Brain pericyte (primary cell): ENCODE data around the gene GYS1.

Experiments used
- DNase-seq: peaks from one replicate; pipeline ENCODE4 v3.0.0-alpha.2; 2012; ENCODE audit warnings: low read depth, low spot score

The GYS1 gene

DNA sequence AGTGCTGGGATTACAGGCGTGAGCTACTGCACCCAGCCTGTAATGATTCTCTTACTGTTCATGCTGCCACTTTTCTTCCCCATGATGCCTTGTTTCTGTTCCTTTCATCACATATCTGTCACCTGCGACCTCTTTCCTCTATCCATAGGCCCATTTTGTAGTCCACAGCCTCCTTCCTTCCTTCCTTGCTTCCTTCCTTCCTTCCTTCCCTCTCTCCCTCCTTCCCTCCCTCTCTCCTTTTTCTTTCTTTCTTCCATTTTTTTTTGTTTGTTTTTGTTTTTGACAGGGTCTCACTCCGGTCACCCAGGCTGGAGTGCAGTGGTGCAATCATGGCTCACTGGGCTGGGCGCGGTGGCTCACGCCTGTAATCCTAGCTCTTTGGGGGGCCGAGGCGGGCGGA, 4.2 kb downstream of the GYS1 start:
- DNase-seq: no peak

GRCh38 chr19:48988286-48988685, 4.8 kb downstream of the GYS1 start:
- DNase-seq: no peak

GRCh38 chr19:48987323-48987722, 5.8 kb downstream of the GYS1 start:
- no peak for DNase-seq

DNA sequence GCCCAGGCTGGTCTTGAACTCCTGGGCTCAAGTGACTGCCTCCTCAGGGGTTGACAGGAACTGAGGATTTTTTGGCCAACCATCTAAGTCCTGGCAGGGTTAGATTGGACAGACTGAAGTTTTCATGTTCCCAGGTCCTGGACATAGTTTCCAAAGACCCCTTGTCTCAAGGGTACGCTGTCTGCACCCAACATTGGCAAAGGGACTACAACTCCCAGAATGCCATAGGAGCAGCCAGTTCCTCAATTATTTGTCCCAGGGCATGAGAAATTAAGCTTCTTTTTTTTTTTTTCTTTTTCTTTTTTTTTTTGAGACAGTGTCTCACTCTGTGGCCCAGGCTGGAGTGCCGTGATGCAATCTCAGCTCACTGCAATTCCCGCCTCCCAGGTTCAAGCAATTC, 6.9 kb downstream of the GYS1 start:
- no peak for DNase-seq

DNA sequence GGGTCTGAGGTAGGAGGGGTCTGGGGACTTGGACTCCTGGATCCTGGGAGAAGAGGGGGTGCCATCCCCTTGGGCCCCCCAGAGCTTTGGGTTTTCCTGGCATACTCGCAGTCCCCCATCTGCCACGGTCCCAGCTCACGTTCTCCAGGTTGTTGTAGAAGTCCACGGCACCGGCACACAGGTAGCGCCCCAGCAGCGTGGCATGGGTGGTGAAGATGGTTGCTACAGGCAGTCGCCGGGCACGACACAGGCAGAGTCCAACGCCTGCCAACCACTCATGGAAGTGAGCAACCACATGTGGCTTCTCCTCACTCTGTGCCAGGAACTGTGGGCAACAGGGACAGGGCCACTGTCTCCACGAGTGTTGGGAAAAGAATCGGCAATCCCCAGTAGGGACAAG, 7.4 kb downstream of the GYS1 start:
- no peak for DNase-seq

DNA sequence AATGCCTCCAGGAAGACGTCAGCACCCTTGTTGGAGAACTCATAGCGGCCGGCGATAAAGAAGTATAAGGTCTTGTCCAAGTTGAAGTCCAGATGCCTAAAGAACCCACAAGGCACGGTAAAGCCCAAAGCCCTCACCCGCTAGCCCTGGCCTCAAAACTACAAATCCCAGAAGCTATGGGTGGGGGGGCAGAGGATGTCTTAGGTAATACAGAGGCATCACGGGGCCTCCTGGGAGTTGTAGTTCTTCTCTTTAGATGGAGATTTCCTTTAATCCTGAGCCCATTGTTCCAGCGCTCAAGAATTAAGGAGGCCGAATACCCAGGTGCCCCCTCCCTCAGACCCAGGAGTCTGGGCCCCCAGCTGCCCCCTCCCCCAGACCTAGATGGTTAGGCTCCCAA, 10.8 kb downstream of the GYS1 start:
- no peak for DNase-seq

- no peak for DNase-seq
Observed at GRCh38 chr19:48977061-48977460, 16.0 kb downstream of the GYS1 start.

DNA sequence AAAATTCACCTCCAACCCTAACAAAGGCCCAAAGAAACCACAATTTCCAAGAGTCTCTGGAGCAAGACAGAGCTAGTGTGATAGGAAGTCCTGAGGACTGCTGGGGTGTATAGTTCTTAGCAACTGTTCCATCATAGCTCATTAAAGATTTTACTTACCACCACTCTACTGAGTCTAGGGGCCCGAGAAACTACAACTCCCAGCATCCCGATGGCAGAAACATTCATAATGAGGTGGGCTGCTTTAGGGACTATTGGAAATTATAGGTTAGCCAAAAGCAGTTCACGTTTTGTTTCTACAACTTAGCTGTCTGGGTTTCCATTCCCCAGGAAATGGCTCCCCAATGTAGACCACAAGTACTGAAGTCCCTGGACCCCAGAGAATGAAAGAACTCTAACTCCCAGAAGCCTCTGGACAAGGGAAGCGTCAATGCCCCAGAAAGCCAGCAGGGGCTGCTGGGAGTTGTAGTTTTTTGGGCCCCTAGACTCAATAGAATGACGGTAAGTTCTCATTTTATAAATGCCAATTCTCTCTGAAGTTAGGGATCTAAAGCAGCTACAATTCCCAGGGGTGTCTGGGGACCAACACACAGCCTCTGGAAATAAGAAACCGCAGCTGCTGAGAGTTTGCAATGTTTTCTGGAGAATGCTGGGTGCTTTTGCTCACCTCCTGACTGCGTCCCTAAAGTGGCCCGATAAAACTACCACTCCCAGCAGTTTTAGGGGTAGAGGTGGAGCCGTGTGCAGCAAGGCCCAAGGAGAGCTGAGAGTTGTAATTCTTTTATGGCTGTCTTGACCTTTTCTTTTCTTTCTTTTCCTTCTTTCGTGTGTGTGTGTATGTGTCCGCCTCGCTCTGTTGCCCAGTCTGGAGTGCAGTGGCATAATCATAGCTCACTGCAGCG, 16.9 kb downstream of the GYS1 start:
- DNase-seq: no peak

DNA sequence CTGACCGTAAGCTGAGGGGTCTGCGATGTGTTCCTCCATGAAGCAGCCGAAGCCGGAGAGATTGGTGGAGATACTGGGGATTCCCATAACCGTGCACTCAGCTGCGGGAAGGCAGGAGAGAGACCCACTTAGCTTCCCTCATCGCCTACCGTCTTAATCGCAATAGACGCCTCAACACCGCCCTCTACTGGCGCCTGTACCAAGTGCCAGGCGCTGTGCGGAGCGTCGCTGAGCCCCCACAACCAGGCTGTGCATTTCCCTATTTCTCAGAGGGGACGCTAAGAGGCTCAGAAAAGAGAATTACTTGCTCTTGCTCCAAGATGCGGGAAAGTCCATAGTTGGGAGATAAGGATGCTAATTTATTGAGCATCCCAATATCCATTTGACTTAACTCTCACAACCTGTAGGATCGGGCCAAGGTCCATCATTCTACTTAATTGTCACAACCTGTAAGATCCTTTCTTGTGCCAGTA, 22.1 kb downstream of the GYS1 start:
- DNase-seq: no peak

GRCh38 chr19:48970139-48970766, 22.9 kb downstream of the GYS1 start:
- no peak for DNase-seq

DNA sequence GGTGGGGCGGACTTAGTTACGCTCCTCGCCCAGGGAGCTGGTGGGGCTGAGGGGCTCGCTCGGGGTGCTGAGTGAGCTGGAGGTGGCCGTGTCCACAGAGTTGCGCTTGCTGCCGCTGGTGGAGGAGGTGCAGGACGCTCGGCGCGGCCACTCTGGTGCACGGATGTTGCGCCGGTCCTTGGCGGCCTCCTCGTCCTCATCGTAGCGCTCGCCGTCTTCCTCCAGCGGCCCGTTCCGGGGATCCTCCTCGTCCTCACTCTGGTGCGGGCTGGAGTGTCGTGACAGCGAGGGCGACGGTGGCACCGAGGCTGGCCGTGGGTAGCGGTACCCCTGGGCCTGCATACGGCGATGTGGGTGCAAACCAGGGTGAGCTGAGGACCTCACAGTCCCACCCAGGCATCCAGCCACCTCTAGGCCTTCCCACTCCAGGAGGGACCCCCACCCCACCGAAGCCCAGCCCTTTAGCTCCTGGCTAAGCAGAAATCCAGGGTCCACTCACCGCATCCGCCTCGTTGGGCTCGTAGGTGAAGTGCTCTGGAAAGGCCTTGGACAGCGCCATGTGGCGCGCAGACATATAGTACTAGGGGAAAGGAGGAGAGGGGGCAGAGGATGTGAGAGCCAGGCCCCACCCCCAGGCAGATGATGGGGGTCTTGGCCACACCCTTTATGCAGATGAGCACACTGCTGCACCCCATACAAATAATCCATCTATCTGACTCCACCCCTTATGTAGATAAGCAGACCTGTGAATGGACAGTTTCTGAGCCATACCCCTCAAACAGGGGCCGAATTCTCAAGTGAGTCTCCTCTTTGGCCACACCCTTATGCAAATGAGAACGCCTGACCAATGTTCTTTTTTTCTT, 23.6 kb downstream of the GYS1 start:
- no peak for DNase-seq

- no peak for DNase-seq
Observed at GRCh38 chr19:48968813-48969218, 24.3 kb downstream of the GYS1 start.

DNA sequence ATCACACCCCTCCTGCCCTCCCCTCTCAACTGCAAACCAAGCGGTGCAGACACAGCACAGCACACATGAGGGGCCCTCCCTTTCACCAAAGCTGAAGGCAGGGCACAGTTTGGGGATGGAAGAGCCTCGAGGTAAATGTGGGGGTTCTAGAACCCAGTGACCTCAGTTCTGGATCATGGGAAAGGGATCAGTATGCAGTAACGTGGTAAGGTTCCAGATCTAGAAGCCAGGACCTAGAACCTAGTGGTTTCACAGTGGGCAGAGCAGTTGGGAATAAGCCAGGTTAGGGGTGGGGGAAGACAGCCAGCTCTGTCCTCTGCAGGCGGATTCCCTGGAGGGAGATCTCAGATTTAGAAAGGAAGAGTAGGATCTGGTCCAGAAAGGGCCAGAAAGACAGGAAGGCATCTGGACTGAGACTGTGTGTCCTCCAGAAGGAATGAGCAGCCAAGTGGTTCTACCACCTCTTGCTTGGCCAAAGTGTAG, 24.9 kb downstream of the GYS1 start:
- DNase-seq: no peak

DNA sequence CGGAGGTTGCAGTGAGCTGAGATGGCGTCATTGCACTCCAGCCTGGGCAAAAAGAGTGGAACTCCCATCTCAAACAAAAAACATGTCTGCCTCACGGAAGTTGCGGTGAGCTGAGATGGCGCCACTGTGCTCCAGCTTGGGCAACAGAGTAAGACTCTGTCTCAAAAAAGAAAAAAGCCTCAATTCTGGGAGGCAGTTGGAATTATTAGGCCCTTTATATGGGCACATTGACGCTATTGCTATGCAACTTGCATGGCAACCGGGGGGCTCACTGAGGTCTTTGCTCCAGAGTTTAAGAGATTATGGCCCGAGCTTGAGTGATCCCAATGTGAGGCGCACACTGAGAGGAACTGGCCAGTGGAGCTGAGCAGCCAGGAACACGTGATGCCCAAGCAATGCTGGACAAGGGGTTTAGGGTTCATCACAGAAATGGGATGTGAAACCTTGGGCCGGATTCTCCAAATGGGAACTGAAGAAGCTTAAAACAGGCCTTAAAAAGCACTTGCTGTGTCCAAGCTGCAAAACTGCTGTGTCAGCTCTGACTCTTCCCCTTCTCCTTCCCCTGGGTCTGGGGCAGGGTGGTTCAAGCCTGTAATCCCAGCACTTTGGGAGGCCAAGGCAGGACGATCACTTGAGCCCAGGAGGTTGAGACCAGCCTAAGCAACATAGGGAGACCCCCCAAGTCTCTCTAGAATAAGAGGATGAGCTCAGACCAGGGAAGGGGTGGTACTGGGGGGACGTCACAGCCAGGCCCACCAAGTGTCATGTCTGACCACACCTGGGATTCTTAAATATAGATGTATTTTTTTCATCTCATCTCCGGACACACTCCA, 25.5 kb downstream of the GYS1 start:
- no peak for DNase-seq

- no peak for DNase-seq
Observed at GRCh38 chr19:48966541-48967345, 26.4 kb downstream of the GYS1 start.

- DNase-seq: peak; percentile 68
Observed at GRCh38 chr19:48965806-48966540, 27.1 kb downstream of the GYS1 start.

DNA sequence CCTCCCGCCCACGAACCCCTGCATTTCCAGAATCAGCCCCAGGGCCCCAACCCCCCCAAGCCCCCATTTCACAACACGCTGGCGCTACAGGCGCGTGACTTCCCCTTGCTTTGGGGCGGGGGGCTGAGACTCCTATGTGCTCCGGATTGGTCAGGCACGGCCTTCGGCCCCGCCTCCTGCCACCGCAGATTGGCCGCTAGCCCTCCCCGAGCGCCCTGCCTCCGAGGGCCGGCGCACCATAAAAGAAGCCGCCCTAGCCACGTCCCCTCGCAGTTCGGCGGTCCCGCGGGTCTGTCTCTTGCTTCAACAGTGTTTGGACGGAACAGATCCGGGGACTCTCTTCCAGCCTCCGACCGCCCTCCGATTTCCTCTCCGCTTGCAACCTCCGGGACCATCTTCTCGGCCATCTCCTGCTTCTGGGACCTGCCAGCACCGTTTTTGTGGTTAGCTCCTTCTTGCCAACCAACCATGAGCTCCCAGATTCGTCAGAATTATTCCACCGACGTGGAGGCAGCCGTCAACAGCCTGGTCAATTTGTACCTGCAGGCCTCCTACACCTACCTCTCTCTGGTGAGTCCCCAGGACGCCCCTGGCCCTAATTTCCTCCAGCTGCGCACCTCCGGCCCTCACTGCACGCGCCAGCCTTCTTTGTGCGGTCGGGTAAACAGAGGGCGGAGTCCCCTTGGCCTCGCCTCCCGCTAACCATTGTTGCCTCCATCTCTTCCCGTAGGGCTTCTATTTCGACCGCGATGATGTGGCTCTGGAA, 27.9 kb downstream of the GYS1 start, which contains the start of gene FTL:
Gene FTL (plus strand): TSS at position 270 of the 766 bp plus-strand sequence. CDS start 199 bp downstream, at position 469.
- peak; percentile 85 for DNase-seq

DNA sequence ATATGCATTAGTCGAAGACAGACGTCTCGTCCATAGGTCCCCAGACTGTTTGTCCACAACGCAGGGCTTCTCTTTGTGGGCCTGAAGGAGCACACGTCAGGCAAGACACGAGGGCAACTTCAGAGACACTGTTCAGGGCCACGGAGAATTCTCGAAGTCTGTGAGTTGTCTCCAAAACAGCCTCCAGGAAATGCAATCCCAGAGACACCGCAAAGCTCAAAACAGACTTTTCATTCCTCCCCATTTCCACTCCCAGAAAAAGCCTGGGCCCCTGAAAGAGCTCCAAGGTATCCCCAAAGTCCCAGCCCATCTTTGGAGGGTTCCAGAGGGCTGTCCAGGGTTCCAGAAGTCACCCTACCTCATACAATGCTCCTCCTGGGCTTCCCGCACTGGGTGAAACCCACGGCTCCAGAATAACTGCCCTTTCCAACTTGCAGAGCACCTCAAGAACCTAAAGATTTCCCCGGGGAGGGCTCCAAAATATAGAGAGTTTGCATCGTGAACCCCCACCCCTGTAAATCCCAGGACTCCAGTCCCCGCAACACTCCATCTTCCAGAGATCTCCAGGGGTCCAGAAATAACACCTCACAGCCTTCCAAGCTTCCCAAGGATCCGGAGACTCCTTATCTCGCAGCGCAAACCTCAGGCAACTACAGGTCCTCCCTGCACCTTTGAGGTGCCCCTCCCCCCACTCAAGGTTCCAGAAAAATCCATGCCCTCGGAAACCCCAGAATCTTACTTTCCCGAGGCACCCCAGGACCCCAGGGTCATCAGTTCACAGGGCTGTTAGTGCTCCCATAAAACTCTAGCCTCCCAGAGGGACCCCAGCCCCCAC, 28.7 kb downstream of the GYS1 start:
- DNase-seq: no peak
